HEK293 (cell line): ENCODE results near the gene KPNA3.
A peak's percentile ranks its signal among the peaks of the same experiment; 100 is the strongest.

Experiments used
- CTCF ChIA-PET: fragments of 350-600 bp; formaldehyde crosslinking; extraction: SDS; loops from one replicate; lab custom pipeline; 2021; ENCODE audit warnings: antibody characterized with exemption; lab: Yijun Ruan, JAX
- POLR2A ChIA-PET: fragments of 300-600 bp; formaldehyde crosslinking; extraction: SDS; loops from one replicate; lab custom pipeline; 2020; ENCODE audit warnings: antibody characterized with exemption, inconsistent platforms; lab: Yijun Ruan, JAX
- H3K27ac ChIP-seq: fragments of 200-500 bp; sonication (Bioruptor generic); 2 replicates; pipeline ENCODE4 v1.5.1; 2014; ENCODE audit warnings: low read depth, low read length, control low read depth, inconsistent platforms; ENCODE audit errors: extremely low read depth
- H3K36me3 ChIP-seq, 2 experiments: fragments of 200-500 bp in 1 of 2; sonication (Bioruptor generic) in 1 of 2; 1 replicate in 1 of 2; 2 replicates in 1 of 2; pipeline ENCODE4 v1.5.1; 2014 to 2017; ENCODE audit warnings: inconsistent platforms in 2 of 2, low read length in 2 of 2; ENCODE audit not compliant: control insufficient read depth in 2 of 2, insufficient read depth in 1 of 2
- H3K4me1 ChIP-seq: fragments of 200-500 bp; sonication (Bioruptor generic); 2 replicates; pipeline ENCODE4 v1.5.1; 2014; ENCODE audit warnings: mild to moderate bottlenecking, low read length, inconsistent platforms; ENCODE audit not compliant: control insufficient read depth, insufficient read depth
- H3K4me3 ChIP-seq: 2 replicates; pipeline ENCODE4 v1.5.1; 2011; ENCODE audit warnings: low read depth, mild to moderate bottlenecking, control low read depth, low read length, moderate library complexity
- H3K9me3 ChIP-seq: fragments of 200-500 bp; sonication (Bioruptor generic); 2 replicates; pipeline ENCODE4 v1.5.1; 2014; ENCODE audit warnings: low read depth, low read length, inconsistent platforms; ENCODE audit not compliant: control insufficient read depth, insufficient read depth
- GLI4 ChIP-seq: fragments of 450-650 bp; formaldehyde crosslinking; IDR thresholded peaks from 2 replicates; pipeline ENCODE4 v1.5.1; 2016; ENCODE audit warnings: missing biosample characterization, missing genetic modification characterization
- KLF16 ChIP-seq: fragments of 450-650 bp; formaldehyde crosslinking; IDR thresholded peaks from 2 replicates; pipeline ENCODE4 v1.5.1; 2017; ENCODE audit warnings: missing biosample characterization, missing genetic modification characterization
- WT1 ChIP-seq: fragments of 450-650 bp; formaldehyde crosslinking; IDR thresholded peaks from 2 replicates; pipeline ENCODE4 v1.5.1; 2016; ENCODE audit warnings: missing biosample characterization, missing genetic modification characterization
- YY2 ChIP-seq: fragments of 450-650 bp; formaldehyde crosslinking; IDR thresholded peaks from 2 replicates; pipeline ENCODE4 v1.5.1; 2016; ENCODE audit warnings: missing biosample characterization, missing genetic modification characterization
- ZNF133 ChIP-seq: fragments of 450-650 bp; formaldehyde crosslinking; IDR thresholded peaks from 2 replicates; pipeline ENCODE4 v1.5.1; 2016; ENCODE audit warnings: missing biosample characterization, missing genetic modification characterization
- ZNF202 ChIP-seq: fragments of 450-650 bp; formaldehyde crosslinking; IDR thresholded peaks from 2 replicates; pipeline ENCODE4 v1.5.1; 2016; ENCODE audit warnings: missing biosample characterization, missing genetic modification characterization, borderline replicate concordance
- ZNF350 ChIP-seq: fragments of 450-650 bp; formaldehyde crosslinking; IDR thresholded peaks from 2 replicates; pipeline ENCODE4 v1.5.0; 2017; ENCODE audit warnings: missing biosample characterization, mild to moderate bottlenecking, missing genetic modification characterization
- ZNF514 ChIP-seq: fragments of 450-650 bp; formaldehyde crosslinking; IDR thresholded peaks from 2 replicates; pipeline ENCODE4 v1.5.1; 2016; ENCODE audit warnings: missing biosample characterization, missing genetic modification characterization
- ZNF548 ChIP-seq: fragments of 450-650 bp; formaldehyde crosslinking; IDR thresholded peaks from 2 replicates; pipeline ENCODE4 v1.5.1; 2016; ENCODE audit warnings: missing biosample characterization, missing genetic modification characterization
- ZNF624 ChIP-seq: fragments of 450-650 bp; formaldehyde crosslinking; IDR thresholded peaks from 2 replicates; pipeline ENCODE4 v1.5.1; 2017; ENCODE audit warnings: missing biosample characterization, missing genetic modification characterization
- ZNF792 ChIP-seq: fragments of 450-650 bp; formaldehyde crosslinking; IDR thresholded peaks from 2 replicates; pipeline ENCODE4 v1.5.1; 2016; ENCODE audit warnings: missing biosample characterization, missing genetic modification characterization
- ZNF830 ChIP-seq: fragments of 450-650 bp; IDR thresholded peaks from 2 replicates; pipeline ENCODE4 v1.5.0; 2018; ENCODE audit warnings: missing biosample characterization, missing genetic modification characterization, low read depth, mild to moderate bottlenecking, moderate library complexity
- TF ChIP-seq, protein P1 (sequence below): fragments of 450-650 bp; IDR thresholded peaks from 2 replicates; pipeline ENCODE4 v1.5.1; 2018; ENCODE audit warnings: missing biosample characterization, missing genetic modification characterization
- TF ChIP-seq, protein P2 (sequence below): fragments of 450-650 bp; formaldehyde crosslinking; IDR thresholded peaks from 2 replicates; pipeline ENCODE4 v1.5.1; 2016; ENCODE audit warnings: missing biosample characterization, missing genetic modification characterization

Gene KPNA3

DNA sequence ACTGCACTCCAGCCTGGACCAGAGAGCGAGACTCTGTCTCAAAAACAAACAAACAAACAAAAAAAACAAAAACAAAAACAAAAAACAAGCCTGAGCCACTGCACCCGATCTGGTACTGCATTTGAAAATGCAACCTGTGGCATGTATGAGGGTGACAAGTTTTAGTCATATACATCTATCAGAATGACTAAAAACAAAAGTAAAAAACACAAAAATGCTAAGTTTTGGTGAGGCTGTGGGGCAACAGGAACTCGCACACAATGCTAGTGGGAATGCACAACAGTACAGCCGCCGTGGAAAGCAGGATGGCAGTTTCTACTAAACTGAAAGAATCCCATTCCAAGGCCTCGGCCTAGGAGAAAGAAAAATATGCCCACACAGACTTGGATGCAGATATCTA lies 109.0 kb downstream of the KPNA3 start:
- ChIA-PET CTCF (interaction anchor here (0.9 kb wide), 1 partner anchor 13 kb away, joined by 4 read pairs; no protein-coding TSS in a partner anchor), POLR2A (interaction anchor here (1.1 kb wide), 1 partner anchor 8 kb away, joined by 5 read pairs; the partner anchor contains the start of gene EBPL)
- TF ChIP-seq YY2 (tag by site-specific recombination): no peak
- no peak for TF ChIP-seq GLI4 (tag by site-specific recombination)

DNA sequence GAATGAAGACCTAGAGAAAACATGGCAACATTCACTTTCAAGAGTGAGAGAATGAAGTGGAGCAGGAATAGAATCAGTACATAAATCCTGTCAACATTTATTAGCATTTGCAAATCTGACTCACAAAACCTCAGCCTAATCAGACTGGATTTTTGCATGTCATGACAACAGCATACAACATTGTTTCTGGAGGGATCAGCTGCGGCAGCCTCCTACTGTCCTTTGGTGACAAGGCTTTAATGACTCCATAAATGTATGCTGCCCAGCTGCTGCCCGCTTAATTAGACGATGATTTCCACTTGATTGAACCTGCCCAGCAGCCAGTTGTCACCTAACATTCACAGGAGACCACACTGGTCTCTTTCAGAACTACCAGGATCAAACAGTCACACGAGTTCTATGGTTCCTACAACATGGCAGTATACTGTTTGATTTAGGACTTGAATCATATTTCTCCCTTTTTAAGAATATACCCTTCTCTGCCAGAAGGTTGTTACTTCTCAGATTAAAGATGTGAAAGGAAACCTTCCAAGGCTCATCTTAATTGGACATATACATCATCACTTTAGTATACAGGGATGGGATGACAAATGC lies 110.5 kb downstream of the KPNA3 start:
- no peak for TF ChIP-seq ZNF548 (tag by site-specific recombination)
- TF ChIP-seq, protein P1, sequence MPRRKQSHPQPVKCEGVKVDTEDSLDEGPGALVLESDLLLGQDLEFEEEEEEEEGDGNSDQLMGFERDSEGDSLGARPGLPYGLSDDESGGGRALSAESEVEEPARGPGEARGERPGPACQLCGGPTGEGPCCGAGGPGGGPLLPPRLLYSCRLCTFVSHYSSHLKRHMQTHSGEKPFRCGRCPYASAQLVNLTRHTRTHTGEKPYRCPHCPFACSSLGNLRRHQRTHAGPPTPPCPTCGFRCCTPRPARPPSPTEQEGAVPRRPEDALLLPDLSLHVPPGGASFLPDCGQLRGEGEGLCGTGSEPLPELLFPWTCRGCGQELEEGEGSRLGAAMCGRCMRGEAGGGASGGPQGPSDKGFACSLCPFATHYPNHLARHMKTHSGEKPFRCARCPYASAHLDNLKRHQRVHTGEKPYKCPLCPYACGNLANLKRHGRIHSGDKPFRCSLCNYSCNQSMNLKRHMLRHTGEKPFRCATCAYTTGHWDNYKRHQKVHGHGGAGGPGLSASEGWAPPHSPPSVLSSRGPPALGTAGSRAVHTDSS: no peak
- TF ChIP-seq WT1: no peak
- TF ChIP-seq ZNF514: no peak
- no peak for TF ChIP-seq ZNF350 (tag by site-specific recombination)
- no peak for TF ChIP-seq KLF16 (tag by site-specific recombination)
- TF ChIP-seq ZNF624 (tag by site-specific recombination): no peak
- TF ChIP-seq ZNF830 (tag by site-specific recombination): no peak
- TF ChIP-seq, all 188 proteins: peak for 0
- CTCF ChIA-PET: no interaction called here
- Histone ChIP-seq H3K27ac (no peak overlapping the region), H3K36me3 (peaks cover 3 to 9% of the 10 kb centered on the region in 2 experiments; a peak in 2 of 3 replicates), H3K4me3 (no peak overlapping the region), H3K4me1 (no peaks in the 10 kb centered on the region), H3K9me3 (no peaks in the 10 kb centered on the region)
- POLR2A ChIA-PET: interaction anchor here (0.6 kb wide), 1 partner anchor 18 kb away, joined by 3 read pairs; no protein-coding TSS in a partner anchor

More for the DNA sequence above, 109.0 kb downstream of the KPNA3 start:
- Histone ChIP-seq H3K36me3 (peaks cover 3 to 21% of the 10 kb centered on the region in 2 experiments; a peak in 2 of 3 replicates), H3K9me3 (no peaks in the 10 kb centered on the region), H3K4me3 (no peak overlapping the region), H3K4me1 (no peaks in the 10 kb centered on the region), H3K27ac (no peak overlapping the region)

DNA sequence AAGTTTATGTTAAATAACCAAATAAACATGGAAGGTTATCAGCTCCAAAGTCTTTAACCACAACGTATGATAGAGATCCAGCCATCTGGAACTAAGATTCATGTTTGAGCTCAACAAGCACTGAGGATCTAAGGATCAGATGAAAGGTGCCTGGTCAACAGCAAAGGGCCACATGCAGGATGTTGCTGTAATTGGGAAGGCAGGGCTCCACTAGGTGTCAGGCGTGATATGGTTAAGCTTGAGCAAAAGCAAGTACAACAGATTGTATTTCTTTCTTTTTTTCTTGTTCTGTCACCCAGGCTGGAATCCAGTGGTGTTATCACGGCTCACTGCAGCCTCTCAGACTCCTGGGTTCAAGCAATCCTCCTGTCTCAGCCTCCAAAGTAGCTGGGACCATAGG lies 113.2 kb downstream of the KPNA3 start:
- CTCF ChIA-PET: interaction anchor here (0.7 kb wide), 1 partner anchor 9 kb away, joined by 4 read pairs; no protein-coding TSS in a partner anchor
- no peak overlapping the region for H3K27ac ChIP-seq
- H3K4me3 ChIP-seq: no peak overlapping the region
- peaks cover 0 to 7% of the 10 kb centered on the region in 2 experiments; a peak in 2 of 3 replicates for H3K36me3 ChIP-seq
- no peaks in the 10 kb centered on the region for H3K4me1 ChIP-seq
- H3K9me3 ChIP-seq: no peaks in the 10 kb centered on the region
- TF ChIP-seq, protein P2, sequence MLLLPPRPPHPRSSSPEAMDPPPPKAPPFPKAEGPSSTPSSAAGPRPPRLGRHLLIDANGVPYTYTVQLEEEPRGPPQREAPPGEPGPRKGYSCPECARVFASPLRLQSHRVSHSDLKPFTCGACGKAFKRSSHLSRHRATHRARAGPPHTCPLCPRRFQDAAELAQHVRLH: no peak
- no peak for TF ChIP-seq ZNF133 (tag by site-specific recombination)
- TF ChIP-seq, all 188 proteins: peak for 0
- POLR2A ChIA-PET: interaction anchor here (0.8 kb wide), 1 partner anchor 12 kb away, joined by 3 read pairs; the partner anchor contains the start of gene EBPL

DNA sequence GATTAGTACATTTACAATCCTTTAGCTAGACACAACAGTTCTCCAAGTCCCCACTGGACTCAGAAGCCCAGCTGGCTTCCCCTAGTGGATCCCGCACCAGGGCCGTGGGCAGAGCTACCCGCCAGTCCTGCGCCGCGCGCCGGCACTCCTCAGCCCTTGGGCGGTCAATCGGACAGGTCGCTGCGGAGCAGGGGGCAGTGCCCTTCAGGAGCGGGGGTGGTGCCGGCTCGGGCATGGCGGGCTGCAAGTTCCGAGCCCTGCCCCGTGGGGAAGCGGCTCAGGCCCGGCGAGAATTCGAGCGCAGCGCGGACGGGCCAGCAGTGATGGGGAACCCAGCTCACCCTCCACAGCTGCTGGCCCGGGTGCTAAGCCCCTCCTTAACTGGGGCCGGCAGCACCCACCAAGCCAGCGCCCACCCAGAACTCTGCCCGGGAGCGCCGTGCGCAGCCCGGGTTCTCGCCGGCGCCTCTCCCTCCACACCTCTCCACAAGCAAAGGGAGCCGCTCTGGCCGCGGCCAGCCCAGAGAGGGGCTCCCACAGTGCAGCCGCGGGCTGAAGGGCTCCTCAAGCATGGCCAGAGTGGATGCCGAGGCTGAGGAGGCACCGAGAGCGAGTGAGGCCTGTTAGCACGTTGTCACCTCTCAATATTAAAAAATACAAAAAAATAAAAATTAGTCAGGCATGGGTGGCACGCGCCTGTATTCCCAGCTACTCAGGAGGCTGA lies 114.1 kb downstream of the KPNA3 start:
- Histone ChIP-seq H3K27ac (no peak overlapping the region), H3K36me3 (peaks cover 0 to 7% of the 10 kb centered on the region in 2 experiments; a peak in 2 of 3 replicates), H3K4me3 (no peak overlapping the region), H3K9me3 (no peaks in the 10 kb centered on the region), H3K4me1 (no peaks in the 10 kb centered on the region)
- CTCF ChIA-PET: no interaction called here
- POLR2A ChIA-PET: no interaction called here
- no peak for TF ChIP-seq ZNF792 (tag by site-specific recombination)
- peak; percentile 84; the same call in 1 of the 2 replicates for TF ChIP-seq ZNF202 (tag by site-specific recombination)
